ENCODE results near the gene GNG3. TPM values are rescaled to one million over a fixed set of nuclear protein-coding genes. Genes with fewer than 3 reads are reported as not detected.
"Not testable (repeated sequence)": the region's sequence is repeated elsewhere in the genome, so short reads cannot be mapped to it uniquely, and the experiment has no call there.

GNG3 gene
- total RNA-seq, 1 donor from 2014 or later = not detected

DNA sequence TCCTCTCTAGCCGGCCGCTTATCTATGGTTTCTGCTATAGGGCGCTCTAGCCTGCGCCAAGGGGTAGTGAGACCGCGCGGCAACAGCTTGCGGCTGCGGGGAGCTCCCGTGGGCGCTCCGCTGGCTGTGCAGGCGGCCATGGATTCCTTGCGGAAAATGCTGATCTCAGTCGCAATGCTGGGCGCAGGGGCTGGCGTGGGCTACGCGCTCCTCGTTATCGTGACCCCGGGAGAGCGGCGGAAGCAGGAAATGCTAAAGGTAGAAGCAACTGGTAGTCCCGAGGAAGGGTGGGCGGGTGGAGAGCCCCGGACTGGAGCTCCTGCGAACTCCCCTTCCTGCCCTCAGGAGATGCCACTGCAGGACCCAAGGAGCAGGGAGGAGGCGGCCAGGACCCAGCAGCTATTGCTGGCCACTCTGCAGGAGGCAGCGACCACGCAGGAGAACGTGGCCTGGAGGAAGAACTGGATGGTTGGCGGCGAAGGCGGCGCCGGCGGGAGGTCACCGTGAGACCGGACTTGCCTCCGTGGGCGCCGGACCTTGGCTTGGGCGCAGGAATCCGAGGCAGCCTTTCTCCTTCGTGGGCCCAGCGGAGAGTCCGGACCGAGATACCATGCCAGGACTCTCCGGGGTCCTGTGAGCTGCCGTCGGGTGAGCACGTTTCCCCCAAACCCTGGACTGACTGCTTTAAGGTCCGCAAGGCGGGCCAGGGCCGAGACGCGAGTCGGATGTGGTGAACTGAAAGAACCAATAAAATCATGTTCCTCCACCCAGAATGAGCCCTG is 35.7 kb upstream of the GNG3 start, which contains the start of the genes LBHD1 and UQCC3:
LBHD1 (minus strand) TSS at position 660 of the 782 bp plus-strand sequence. CDS start 2,236 bp downstream, outside the sequence.
UQCC3 (plus strand) TSS at position 66 of the 782 bp plus-strand sequence; CDS start at position 139, 73 bp downstream.
- Histone ChIP-seq H3K4me3 (ENCODE audit: low read length in 3 of 3) (peak within 1 kb of the TSS; percentile 92 to 97 (median 95)), H3K36me3 (ENCODE audit: control insufficient read depth in 3 of 3, insufficient read depth in 3 of 3, low read length in 3 of 3) (peaks cover 11 to 27% (median 20%) of the 10 kb centered on the region in 3 donors), H3K9me3 (ENCODE audit: control insufficient read depth in 3 of 3, low read length in 3 of 3) (no peaks in the 10 kb centered on the region), H3K9ac (ENCODE audit: low read depth in 1 of 3, low read length in 3 of 3) (peak within 1 kb of the TSS; percentile 82 to 97 (median 96)), H3K27ac (ENCODE audit: low read depth, low read length) (peak within 1 kb of the TSS; percentile 86), H3K4me1 (ENCODE audit: control insufficient read depth in 3 of 3, insufficient read depth in 3 of 3, low read length in 3 of 3) (peaks cover 37 to 49% (median 48%) of the 10 kb centered on the region in 3 donors), H3K27me3 (ENCODE audit: control insufficient read depth in 3 of 3, insufficient read depth in 3 of 3, low read length in 3 of 3) (no peaks in the 10 kb centered on the region)

DNA sequence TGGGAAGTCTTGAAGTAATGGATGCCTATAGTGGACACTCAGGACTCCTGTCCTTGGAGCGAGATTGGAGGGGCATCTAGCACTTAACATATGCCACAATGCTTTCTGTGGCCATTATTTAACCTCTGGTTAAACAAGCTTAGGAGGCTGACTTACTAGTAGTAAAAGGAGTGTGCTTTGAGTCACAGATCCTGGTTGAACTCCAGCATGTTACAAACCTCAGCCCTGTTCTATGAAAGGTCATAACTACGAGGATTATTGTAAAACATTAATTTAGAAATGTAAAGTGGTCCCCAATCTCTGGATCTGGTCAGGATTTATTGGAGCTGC is 34.3 kb upstream of the GNG3 start:
- H3K4me3 ChIP-seq (ENCODE audit: low read length in 3 of 3) = peak overlapping the region in 1 of 3 donors; percentile 92
- peaks cover 16 to 32% (median 26%) of the 10 kb centered on the region in 3 donors for H3K36me3 ChIP-seq (ENCODE audit: control insufficient read depth in 3 of 3, insufficient read depth in 3 of 3, low read length in 3 of 3)
- peak overlapping the region in 1 of 3 donors; percentile 30 for H3K9ac ChIP-seq (ENCODE audit: low read depth in 1 of 3, low read length in 3 of 3)
- H3K9me3 ChIP-seq (ENCODE audit: control insufficient read depth in 3 of 3, low read length in 3 of 3) = no peaks in the 10 kb centered on the region
- H3K4me1 ChIP-seq (ENCODE audit: control insufficient read depth in 3 of 3, insufficient read depth in 3 of 3, low read length in 3 of 3) = peaks cover 41 to 52% (median 51%) of the 10 kb centered on the region in 3 donors
- no peaks in the 10 kb centered on the region for H3K27me3 ChIP-seq (ENCODE audit: control insufficient read depth in 3 of 3, insufficient read depth in 3 of 3, low read length in 3 of 3)
- H3K27ac ChIP-seq (ENCODE audit: low read depth, low read length) = no peak overlapping the region

DNA sequence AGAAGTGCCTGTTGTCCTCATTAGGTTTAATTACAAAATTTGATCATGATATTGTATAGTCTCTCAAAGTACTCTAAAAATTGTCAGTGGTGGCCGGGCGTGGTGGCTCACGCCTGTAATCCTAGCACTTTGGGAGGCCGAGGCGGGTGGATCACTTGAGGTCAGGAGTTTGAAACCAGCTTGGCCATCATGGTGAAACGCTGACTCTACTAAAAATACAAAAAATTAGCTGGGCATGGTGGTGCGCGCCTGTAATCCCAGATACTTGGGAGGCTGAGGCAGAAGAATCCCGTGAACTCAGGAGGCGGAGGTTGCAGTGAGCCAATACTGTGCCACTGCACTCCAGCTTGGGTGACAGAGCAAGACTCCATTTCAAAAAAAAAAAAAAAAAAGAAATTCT is 32.1 kb upstream of the GNG3 start:
- Histone ChIP-seq H3K36me3 (ENCODE audit: control insufficient read depth in 3 of 3, insufficient read depth in 3 of 3, low read length in 3 of 3) (peaks cover 19 to 33% (median 26%) of the 10 kb centered on the region in 3 donors), H3K4me1 (ENCODE audit: control insufficient read depth in 3 of 3, insufficient read depth in 3 of 3, low read length in 3 of 3) (peaks cover 39 to 48% (median 44%) of the 10 kb centered on the region in 3 donors)
- not testable (repeated sequence) for H3K27me3 ChIP-seq (ENCODE audit: control insufficient read depth in 3 of 3, insufficient read depth in 3 of 3, low read length in 3 of 3); H3K27ac ChIP-seq (ENCODE audit: low read depth, low read length); H3K9ac ChIP-seq (ENCODE audit: low read depth in 1 of 3, low read length in 3 of 3); H3K4me3 ChIP-seq (ENCODE audit: low read length in 3 of 3); H3K9me3 ChIP-seq (ENCODE audit: control insufficient read depth in 3 of 3, low read length in 3 of 3)

- Histone ChIP-seq H3K27me3 (ENCODE audit: control insufficient read depth in 3 of 3, insufficient read depth in 3 of 3, low read length in 3 of 3) (no peaks in the 10 kb centered on the region), H3K27ac (ENCODE audit: low read depth, low read length) (no peak overlapping the region), H3K36me3 (ENCODE audit: control insufficient read depth in 3 of 3, insufficient read depth in 3 of 3, low read length in 3 of 3) (peaks cover 19 to 33% (median 26%) of the 10 kb centered on the region in 3 donors), H3K4me1 (ENCODE audit: control insufficient read depth in 3 of 3, insufficient read depth in 3 of 3, low read length in 3 of 3) (peaks cover 37 to 52% (median 41%) of the 10 kb centered on the region in 3 donors), H3K9me3 (ENCODE audit: control insufficient read depth in 3 of 3, low read length in 3 of 3) (no peaks in the 10 kb centered on the region), H3K4me3 (ENCODE audit: low read length in 3 of 3) (peak overlapping the region in 1 of 3 donors; percentile 4), H3K9ac (ENCODE audit: low read depth in 1 of 3, low read length in 3 of 3) (peak overlapping the region in 2 of 3 donors; percentile 51 to 55)
Measured at GRCh38 chr11:62676698-62677097, 30.8 kb upstream of the GNG3 start.

GRCh38 chr11:62677156-62677555 is 30.3 kb upstream of the GNG3 start:
- peaks cover 35 to 50% (median 40%) of the 10 kb centered on the region in 3 donors for H3K4me1 ChIP-seq (ENCODE audit: control insufficient read depth in 3 of 3, insufficient read depth in 3 of 3, low read length in 3 of 3)
- H3K9ac ChIP-seq (ENCODE audit: low read depth in 1 of 3, low read length in 3 of 3) = peak overlapping the region; percentile 7 to 99 (median 33)
- H3K27ac ChIP-seq (ENCODE audit: low read depth, low read length) = peak overlapping the region; percentile 80
- H3K36me3 ChIP-seq (ENCODE audit: control insufficient read depth in 3 of 3, insufficient read depth in 3 of 3, low read length in 3 of 3) = peaks cover 19 to 33% (median 26%) of the 10 kb centered on the region in 3 donors
- no peaks in the 10 kb centered on the region for H3K27me3 ChIP-seq (ENCODE audit: control insufficient read depth in 3 of 3, insufficient read depth in 3 of 3, low read length in 3 of 3)
- H3K9me3 ChIP-seq (ENCODE audit: control insufficient read depth in 3 of 3, low read length in 3 of 3) = no peaks in the 10 kb centered on the region
- peak overlapping the region in 2 of 3 donors; percentile 4 to 78 for H3K4me3 ChIP-seq (ENCODE audit: low read length in 3 of 3)

GRCh38 chr11:62677714-62678113 is 29.8 kb upstream of the GNG3 start:
- peak overlapping the region; percentile 72 to 99 (median 97) for H3K9ac ChIP-seq (ENCODE audit: low read depth in 1 of 3, low read length in 3 of 3)
- H3K36me3 ChIP-seq (ENCODE audit: control insufficient read depth in 3 of 3, insufficient read depth in 3 of 3, low read length in 3 of 3) = peaks cover 19 to 33% (median 26%) of the 10 kb centered on the region in 3 donors
- H3K27me3 ChIP-seq (ENCODE audit: control insufficient read depth in 3 of 3, insufficient read depth in 3 of 3, low read length in 3 of 3) = no peaks in the 10 kb centered on the region
- peak overlapping the region; percentile 80 for H3K27ac ChIP-seq (ENCODE audit: low read depth, low read length)
- no peaks in the 10 kb centered on the region for H3K9me3 ChIP-seq (ENCODE audit: control insufficient read depth in 3 of 3, low read length in 3 of 3)
- peaks cover 29 to 45% (median 35%) of the 10 kb centered on the region in 3 donors for H3K4me1 ChIP-seq (ENCODE audit: control insufficient read depth in 3 of 3, insufficient read depth in 3 of 3, low read length in 3 of 3)
- H3K4me3 ChIP-seq (ENCODE audit: low read length in 3 of 3) = peak overlapping the region; percentile 78 to 96 (median 93)

DNA sequence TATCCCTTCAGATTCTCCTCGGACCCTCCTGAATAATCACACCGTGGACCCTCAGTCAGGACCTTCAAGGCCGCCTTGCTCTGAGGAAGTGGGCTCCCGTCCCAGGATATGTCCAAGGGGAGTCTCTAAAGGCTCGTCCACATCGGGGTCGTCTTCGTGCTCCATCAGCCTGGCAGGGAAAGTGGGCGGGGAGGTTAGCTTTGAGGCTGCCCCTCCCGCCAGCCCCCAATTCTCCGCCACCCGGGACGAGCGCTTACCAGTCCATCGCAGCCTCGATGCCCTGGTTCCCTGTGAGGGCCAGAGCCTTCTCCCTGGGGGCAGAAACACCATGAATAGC is 29.1 kb upstream of the GNG3 start:
- H3K4me1 ChIP-seq (ENCODE audit: control insufficient read depth in 3 of 3, insufficient read depth in 3 of 3, low read length in 3 of 3) = peaks cover 24 to 38% (median 29%) of the 10 kb centered on the region in 3 donors

GRCh38 chr11:62678770-62679696 is 28.4 kb upstream of the GNG3 start, which contains the start of gene UBXN1:
UBXN1 (minus strand) TSS chr11:62679073; CDS start chr11:62678923, 150 bp downstream.
- peaks cover 24 to 38% (median 29%) of the 10 kb centered on the region in 3 donors for H3K4me1 ChIP-seq (ENCODE audit: control insufficient read depth in 3 of 3, insufficient read depth in 3 of 3, low read length in 3 of 3)
- peak within 1 kb of the TSS; percentile 80 for H3K27ac ChIP-seq (ENCODE audit: low read depth, low read length)

More for the DNA sequence above, 29.1 kb upstream of the GNG3 start:
- Histone ChIP-seq H3K36me3 (ENCODE audit: control insufficient read depth in 3 of 3, insufficient read depth in 3 of 3, low read length in 3 of 3) (peaks cover 19 to 29% (median 19%) of the 10 kb centered on the region in 3 donors), H3K27me3 (ENCODE audit: control insufficient read depth in 3 of 3, insufficient read depth in 3 of 3, low read length in 3 of 3) (no peaks in the 10 kb centered on the region), H3K9me3 (ENCODE audit: control insufficient read depth in 3 of 3, low read length in 3 of 3) (no peaks in the 10 kb centered on the region), H3K4me3 (ENCODE audit: low read length in 3 of 3) (peak overlapping the region; percentile 78 to 96 (median 93)), H3K9ac (ENCODE audit: low read depth in 1 of 3, low read length in 3 of 3) (peak overlapping the region; percentile 91 to 99 (median 97)), H3K27ac (ENCODE audit: low read depth, low read length) (peak overlapping the region; percentile 80)

DNA sequence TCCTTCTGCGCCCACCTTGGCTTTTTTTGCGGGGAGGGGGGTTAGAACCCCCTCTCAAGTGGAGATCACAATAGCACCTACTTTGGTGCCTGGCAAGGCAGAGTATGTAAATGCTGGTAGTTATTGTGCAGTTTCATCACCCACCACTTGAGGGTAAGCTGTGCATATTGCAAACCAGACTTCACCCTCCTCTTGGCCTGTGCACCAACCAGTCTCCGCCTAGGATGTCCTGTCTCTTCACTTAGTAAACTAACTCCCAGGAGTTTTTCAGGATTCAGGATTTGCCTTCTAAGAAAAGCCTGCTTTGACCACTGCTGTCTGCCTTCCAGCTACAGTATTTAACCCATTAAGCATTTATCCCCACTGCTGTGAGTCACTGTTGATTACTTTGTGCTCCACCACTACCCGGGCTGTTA is 26.6 kb upstream of the GNG3 start:
- Histone ChIP-seq H3K36me3 (ENCODE audit: control insufficient read depth in 3 of 3, insufficient read depth in 3 of 3, low read length in 3 of 3) (peaks cover 14 to 20% (median 16%) of the 10 kb centered on the region in 3 donors), H3K9me3 (ENCODE audit: control insufficient read depth in 3 of 3, low read length in 3 of 3) (no peaks in the 10 kb centered on the region), H3K4me3 (ENCODE audit: low read length in 3 of 3) (peak overlapping the region in 1 of 3 donors; percentile 14), H3K9ac (ENCODE audit: low read depth in 1 of 3, low read length in 3 of 3) (no peak overlapping the region), H3K27me3 (ENCODE audit: control insufficient read depth in 3 of 3, insufficient read depth in 3 of 3, low read length in 3 of 3) (no peaks in the 10 kb centered on the region), H3K4me1 (ENCODE audit: control insufficient read depth in 3 of 3, insufficient read depth in 3 of 3, low read length in 3 of 3) (peaks cover 24 to 38% (median 29%) of the 10 kb centered on the region in 3 donors), H3K27ac (ENCODE audit: low read depth, low read length) (no peak overlapping the region)

More at GRCh38 chr11:62678770-62679696, 28.4 kb upstream of the GNG3 start, which contains the start of gene UBXN1:
- Histone ChIP-seq H3K9ac (ENCODE audit: low read depth in 1 of 3, low read length in 3 of 3) (peak within 1 kb of the TSS; percentile 91 to 99 (median 97)), H3K4me3 (ENCODE audit: low read length in 3 of 3) (peak within 1 kb of the TSS; percentile 78 to 96 (median 93)), H3K36me3 (ENCODE audit: control insufficient read depth in 3 of 3, insufficient read depth in 3 of 3, low read length in 3 of 3) (peaks cover 14 to 27% (median 16%) of the 10 kb centered on the region in 3 donors), H3K27me3 (ENCODE audit: control insufficient read depth in 3 of 3, insufficient read depth in 3 of 3, low read length in 3 of 3) (no peaks in the 10 kb centered on the region), H3K9me3 (ENCODE audit: control insufficient read depth in 3 of 3, low read length in 3 of 3) (no peaks in the 10 kb centered on the region)
